ENCODE measurements around the gene CRY2.
A peak's percentile ranks its signal among the peaks of the same experiment; 100 is the strongest.

Gene CRY2

GRCh38 chr11:45926536-45927331 lies 79.5 kb downstream of the CRY2 start:
- DNase-seq (ENCODE audit: low spot score), result peak; percentile 15
- in situ Hi-C loops (cut with MboI; ENCODE audit: low sequenced_read_pairs, unreplicated experiment), result no loop called here
- no peak for TF ChIP-seq CTCF (IDR thresholded peaks at IDR 0.05; ENCODE audit: borderline replicate concordance, control extremely low read depth, extremely low read depth, insufficient read depth, missing control alignments)

- DNase-seq (ENCODE audit: low spot score), result peak; percentile 10
- in situ Hi-C loops (cut with MboI; ENCODE audit: low sequenced_read_pairs, unreplicated experiment), result no loop called here
- TF ChIP-seq CTCF (IDR thresholded peaks at IDR 0.05; ENCODE audit: borderline replicate concordance, control extremely low read depth, extremely low read depth, insufficient read depth, missing control alignments), result no peak
Observed at GRCh38 chr11:45927332-45927683, 80.0 kb downstream of the CRY2 start.

- DNase-seq (ENCODE audit: low spot score), result peak; percentile 33
- in situ Hi-C loops (cut with MboI; ENCODE audit: low sequenced_read_pairs, unreplicated experiment), result no loop called here
- TF ChIP-seq CTCF (IDR thresholded peaks at IDR 0.05; ENCODE audit: borderline replicate concordance, control extremely low read depth, extremely low read depth, insufficient read depth, missing control alignments), result no peak
Observed at GRCh38 chr11:45927684-45928413, 80.6 kb downstream of the CRY2 start.

- in situ Hi-C loops (cut with MboI; ENCODE audit: low sequenced_read_pairs, unreplicated experiment), result no loop called here
- TF ChIP-seq CTCF (IDR thresholded peaks at IDR 0.05; ENCODE audit: borderline replicate concordance, control extremely low read depth, extremely low read depth, insufficient read depth, missing control alignments), result no peak
- DNase-seq (ENCODE audit: low spot score), result peak; percentile 24
Observed at GRCh38 chr11:45928535-45929215, 81.4 kb downstream of the CRY2 start.

GRCh38 chr11:45929486-45930030 lies 82.3 kb downstream of the CRY2 start:
- DNase-seq (ENCODE audit: low spot score), result no peak
- in situ Hi-C loops (cut with MboI; ENCODE audit: low sequenced_read_pairs, unreplicated experiment), result no loop called here
- TF ChIP-seq CTCF (IDR thresholded peaks at IDR 0.05; ENCODE audit: borderline replicate concordance, control extremely low read depth, extremely low read depth, insufficient read depth, missing control alignments), result no peak

GRCh38 chr11:45930031-45930794 lies 82.9 kb downstream of the CRY2 start:
- DNase-seq (ENCODE audit: low spot score), result peak; percentile 92
- no peak for TF ChIP-seq CTCF (IDR thresholded peaks at IDR 0.05; ENCODE audit: borderline replicate concordance, control extremely low read depth, extremely low read depth, insufficient read depth, missing control alignments)
- in situ Hi-C loops (cut with MboI; ENCODE audit: low sequenced_read_pairs, unreplicated experiment), result no loop called here

Data from GM13976 (cell line).